Activated effector memory CD4-positive, alpha-beta T cell treated with anti-CD3 and anti-CD28 coated beads, Interleukin-2, amount 50 U/mL, for 16 hours (primary cell): ENCODE measurements around the gene GAL3ST2.

Experiments used
- DNase-seq: peaks from one replicate; pipeline ENCODE4 v3.0.0-alpha.2; 2020

The GAL3ST2 gene

DNA sequence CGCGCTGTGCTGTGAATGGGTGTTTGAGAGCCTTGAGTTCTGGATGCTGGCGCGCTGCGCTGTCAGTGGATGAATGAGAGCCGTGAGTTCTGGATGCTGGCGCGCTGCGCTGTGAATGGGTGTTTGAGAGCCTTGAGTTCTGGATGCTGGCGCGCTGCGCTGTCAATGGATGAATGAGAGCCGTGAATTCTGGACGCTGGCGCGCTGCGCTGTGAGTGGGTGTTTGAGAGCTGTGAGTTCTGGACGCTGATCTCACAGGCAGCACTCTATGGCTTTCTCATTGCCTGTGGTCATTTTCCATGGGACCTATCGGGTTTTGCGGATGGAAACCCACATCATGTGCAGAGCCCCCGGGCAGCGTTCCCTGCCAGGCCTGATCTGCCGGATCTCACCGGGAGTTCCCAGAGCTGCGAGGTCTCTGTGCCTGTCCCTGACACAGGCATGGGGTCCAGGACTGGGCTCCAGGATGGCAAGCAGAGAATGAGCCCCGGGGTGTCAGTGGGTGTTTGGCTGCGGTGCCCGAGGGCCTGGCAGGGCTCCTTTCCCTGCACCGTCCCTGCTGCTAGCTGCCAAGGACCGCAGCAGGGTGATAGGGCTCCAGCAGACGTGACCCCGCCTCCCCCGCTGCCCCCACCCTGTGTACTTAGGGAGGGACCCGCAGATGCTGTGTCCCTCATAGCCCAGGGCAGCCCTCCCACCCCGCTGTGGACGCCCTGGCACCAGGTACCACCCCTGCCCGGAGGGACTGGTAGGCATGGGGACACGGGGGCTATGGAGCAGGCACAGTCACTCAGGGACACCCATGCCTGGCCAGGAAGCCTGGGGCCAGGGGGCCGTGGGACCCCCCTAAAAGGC, 72.4 kb downstream of the GAL3ST2 start:
- DNase-seq, result no peak

DNA sequence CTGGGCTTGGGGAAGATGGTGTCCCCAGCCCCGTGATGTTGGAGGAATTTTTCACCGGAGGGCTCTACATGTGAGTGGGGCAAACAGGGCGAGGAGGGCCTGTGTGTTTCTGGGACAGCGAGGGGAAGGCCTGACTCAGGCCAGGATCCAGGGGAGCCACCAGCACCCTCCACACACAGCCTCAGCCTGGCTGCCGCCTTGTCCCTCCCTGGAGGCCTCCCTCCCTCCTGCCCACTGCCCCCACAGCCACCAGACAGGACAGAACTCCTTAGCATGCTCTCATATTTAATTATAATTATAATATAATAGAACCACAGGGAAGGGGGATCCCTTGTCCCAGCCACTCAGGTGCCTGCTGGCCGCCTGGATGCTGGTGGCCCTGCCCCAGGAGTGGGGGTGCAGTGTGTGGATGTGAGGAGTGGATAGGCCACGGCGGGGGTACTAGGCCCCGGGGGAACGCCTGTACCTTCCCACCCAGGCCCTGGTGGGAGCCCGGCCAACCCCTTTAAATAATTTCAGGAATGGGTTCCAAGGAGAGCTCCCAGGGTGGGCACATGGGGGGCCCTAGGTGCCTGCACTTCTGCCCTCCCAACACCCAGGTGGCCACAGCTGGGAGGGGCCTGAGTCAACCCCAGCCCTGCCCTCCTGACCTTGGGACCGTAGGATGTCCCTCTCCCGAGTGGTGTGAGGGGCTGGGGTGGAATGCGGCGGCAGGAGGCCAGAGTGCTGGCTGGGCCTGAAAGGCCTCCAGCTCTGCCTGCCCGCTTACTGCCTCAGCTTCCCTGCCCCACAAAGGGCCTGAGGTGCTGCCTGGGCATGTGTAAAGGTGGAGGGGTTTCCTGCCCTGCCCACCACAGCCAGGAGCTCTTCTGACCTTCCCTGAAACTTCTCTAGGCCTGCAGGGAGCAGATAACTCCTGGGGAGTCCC, 73.3 kb downstream of the GAL3ST2 start:
- no peak for DNase-seq

DNA sequence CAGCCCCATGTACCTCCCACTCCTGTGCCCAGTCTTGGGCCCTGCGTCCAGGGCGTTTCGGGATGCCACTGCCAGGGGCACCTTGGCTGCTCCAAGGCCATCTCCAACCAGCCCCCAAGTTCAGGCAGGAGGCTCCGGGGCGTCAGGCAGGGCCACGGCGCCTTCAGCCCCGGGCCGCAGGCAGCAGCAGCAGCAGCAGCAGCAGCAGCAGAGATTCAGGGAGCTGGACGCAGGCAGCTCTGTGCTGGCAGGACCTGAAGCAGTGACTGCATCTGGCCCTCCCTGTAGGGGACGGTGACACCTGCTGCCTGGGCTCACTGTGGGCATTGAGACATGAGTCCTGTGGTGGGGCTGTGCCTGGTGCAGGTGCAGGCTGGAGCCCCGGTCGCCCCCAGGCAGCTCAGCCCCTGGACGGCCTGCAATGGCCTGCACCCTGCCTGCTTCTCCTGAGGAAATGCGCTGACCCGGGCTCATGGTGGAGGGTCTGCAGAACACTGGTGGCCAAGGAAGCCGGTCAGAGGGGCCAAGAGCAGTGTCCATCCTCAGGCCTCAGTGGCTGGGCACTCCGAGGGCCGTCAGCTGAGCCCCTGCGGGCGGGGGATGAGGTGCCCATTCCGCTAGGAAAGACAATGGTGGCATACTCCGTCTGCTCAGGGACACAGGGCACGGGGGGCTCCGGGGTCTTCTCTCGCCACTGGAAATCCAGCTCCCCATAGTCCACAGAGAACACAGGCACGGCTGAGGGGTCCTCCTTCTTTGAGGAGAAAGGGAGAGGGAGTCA, 74.1 kb downstream of the GAL3ST2 start:
- DNase-seq, result no peak

DNA sequence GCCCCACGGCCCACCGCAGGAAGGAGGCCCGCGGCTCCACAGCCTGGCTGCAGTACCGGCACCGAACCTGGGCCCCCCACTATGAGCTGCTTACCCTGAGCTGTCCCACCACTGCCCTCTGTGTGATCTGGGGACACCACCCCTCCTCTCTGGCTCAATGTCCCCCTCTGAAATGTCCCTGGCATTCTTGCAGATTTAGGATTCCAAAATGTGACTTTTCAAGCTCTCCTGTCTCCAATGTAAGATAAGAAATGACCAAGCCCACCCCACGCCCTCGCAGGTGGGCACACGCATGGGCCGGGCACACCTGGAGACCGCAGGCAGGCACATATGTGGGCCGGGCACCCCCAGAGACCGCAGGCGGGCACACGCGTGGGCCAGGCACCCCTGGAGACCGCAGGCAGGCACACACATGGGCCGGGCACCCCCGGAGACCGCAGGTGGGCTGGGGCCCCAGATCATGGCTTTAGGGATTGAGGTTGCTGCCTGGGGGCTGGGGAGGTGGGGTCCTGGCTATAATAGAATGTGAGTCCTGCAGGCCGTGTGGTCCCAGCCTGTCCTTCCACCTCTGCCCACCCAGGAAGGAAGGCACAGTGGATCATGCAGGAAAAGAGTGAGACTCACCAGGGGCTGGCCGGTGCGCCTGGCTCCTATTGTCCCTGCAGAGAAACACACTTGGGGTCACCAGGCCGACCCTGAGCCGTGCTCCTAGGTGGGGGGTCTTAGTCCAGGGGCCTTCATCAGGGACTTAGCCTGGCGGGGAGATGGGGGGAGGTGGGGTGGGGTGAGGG, 74.9 kb downstream of the GAL3ST2 start:
- DNase-seq, result no peak

DNA sequence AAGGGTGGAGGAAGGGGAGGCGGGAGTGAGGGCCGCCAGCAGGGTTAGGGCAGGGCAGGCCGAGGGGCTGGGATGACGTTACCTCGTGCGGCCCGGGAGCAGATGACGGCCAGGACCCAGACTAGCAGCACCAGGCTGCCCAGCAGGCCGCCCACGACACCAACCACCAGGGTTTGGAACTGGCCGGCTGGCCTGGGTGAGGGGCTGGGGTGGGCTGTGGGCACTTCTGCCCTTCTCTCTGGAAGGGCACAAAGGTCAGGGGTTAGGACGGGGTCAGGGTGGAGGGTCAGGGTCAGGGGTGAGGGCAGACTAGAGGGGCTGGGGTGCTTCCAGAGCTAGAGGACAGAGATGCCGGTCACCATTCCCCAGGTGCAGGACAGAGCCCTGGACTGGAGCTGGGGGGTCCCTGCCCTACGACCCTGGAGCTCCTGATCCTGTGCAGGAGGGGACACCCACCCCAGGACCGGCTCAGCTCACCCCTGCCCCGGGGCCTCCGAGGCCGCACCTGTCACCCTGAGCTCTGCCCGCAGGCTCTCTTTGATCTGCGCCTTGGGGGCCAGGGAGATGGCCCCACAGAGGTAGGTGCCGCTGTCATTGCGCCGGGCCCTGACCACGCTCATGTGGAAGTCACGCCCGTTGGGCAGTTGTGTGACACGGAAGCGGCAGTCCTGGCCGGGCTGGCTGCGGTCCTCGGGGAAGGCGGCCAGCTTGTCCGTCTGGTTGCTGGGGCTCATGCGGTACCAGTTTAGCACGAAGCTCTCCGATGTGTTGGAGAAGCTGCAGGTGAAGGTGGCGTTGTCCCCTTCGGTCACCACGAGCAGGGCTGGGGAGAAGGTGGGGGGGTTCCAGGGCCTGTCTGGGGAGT, 75.7 kb downstream of the GAL3ST2 start:
- DNase-seq, result no peak

DNA sequence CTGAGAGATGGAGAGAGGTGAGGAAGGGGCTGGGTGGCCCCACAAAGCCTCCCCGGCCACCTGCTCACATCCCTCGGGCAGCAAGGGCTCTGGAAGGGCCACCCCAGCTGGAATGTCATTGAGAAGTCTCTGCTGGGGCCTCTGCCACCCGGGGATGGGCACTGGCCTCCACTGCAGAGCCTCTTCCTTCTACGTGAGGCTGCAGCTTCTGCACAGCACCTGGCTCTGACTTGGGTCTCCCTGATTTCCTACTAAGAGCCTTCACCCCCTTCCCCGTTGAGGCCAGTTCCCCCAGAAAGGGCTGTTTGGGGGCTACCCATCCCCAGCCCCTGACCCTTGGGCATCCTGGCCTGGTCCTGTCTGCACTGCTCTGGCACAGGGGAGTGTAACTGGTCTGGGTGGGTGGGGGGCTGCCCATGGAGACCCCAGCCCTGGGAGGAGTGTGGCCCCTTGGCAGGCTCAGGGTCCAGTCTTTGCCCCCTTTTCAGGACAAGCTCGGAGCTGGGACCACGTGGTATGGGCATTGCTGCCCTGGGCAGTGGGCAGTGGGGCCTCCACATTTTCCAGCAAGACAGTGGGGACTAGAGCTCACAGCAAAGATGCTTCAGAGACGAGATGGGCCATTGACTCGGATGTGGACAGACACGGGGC, 76.5 kb downstream of the GAL3ST2 start:
- DNase-seq, result no peak
